ENCODE results near the gene CASP6.

GRCh38 chr4:109702950-109703663 lies at the start of gene CASP6:
- TF ChIP-seq POLR2A (IDR thresholded peaks at IDR 0.05; ENCODE audit: low read length) (peak; percentile 64), GATA1 (IDR thresholded peaks at IDR 0.05; ENCODE audit: low read depth, low read length) (no peak)

Data from erythroblast (primary cell).